ENCODE measurements around the gene SIGMAR1.
A peak's percentile ranks its signal among the peaks of the same experiment; 100 is the strongest.

The SIGMAR1 gene

GRCh38 chr9:34637356-34638137 lies at the start of gene SIGMAR1:
Gene SIGMAR1 (minus strand): TSS chr9:34637787. CDS start chr9:34637697, 90 bp downstream.
- DNase-seq = peak; percentile 89

- DNase-seq = no peak
Observed at GRCh38 chr9:34686732-34687131, 49.1 kb upstream of the SIGMAR1 start.

- DNase-seq = no peak
Observed at GRCh38 chr9:34686231-34686630, 48.6 kb upstream of the SIGMAR1 start.

- no peak for DNase-seq
Observed at GRCh38 chr9:34685591-34685990, 48.0 kb upstream of the SIGMAR1 start.

GRCh38 chr9:34684816-34685215 lies 47.2 kb upstream of the SIGMAR1 start:
- DNase-seq = no peak

- no peak for DNase-seq
Observed at GRCh38 chr9:34684145-34684544, 46.6 kb upstream of the SIGMAR1 start.

GRCh38 chr9:34675869-34676268 lies 38.3 kb upstream of the SIGMAR1 start:
- no peak for DNase-seq

GRCh38 chr9:34675048-34675714 lies 37.6 kb upstream of the SIGMAR1 start:
- DNase-seq = peak; percentile 45

GRCh38 chr9:34674440-34674839 lies 36.9 kb upstream of the SIGMAR1 start:
- no peak for DNase-seq

GRCh38 chr9:34671307-34671706 lies 33.7 kb upstream of the SIGMAR1 start:
- no peak for DNase-seq

- DNase-seq = no peak
Observed at GRCh38 chr9:34669809-34670562, 32.4 kb upstream of the SIGMAR1 start.

GRCh38 chr9:34665381-34666250 lies 28.0 kb upstream of the SIGMAR1 start:
- DNase-seq = peak; percentile 97

- DNase-seq = no peak
Observed at GRCh38 chr9:34665067-34665380, 27.4 kb upstream of the SIGMAR1 start.

- DNase-seq = peak; percentile 21
Observed at GRCh38 chr9:34664281-34665066, 26.9 kb upstream of the SIGMAR1 start.

- DNase-seq = no peak
Observed at GRCh38 chr9:34663303-34663605, 25.7 kb upstream of the SIGMAR1 start.

- no peak for DNase-seq
Observed at GRCh38 chr9:34662526-34663302, 25.1 kb upstream of the SIGMAR1 start, which contains the start of gene CCL27. Gene CCL27 (minus strand): TSS chr9:34662657. CDS start chr9:34662633, 24 bp downstream.

GRCh38 chr9:34659592-34660253 lies 22.1 kb upstream of the SIGMAR1 start:
- DNase-seq = no peak

GRCh38 chr9:34658461-34658860 lies 20.9 kb upstream of the SIGMAR1 start:
- DNase-seq = no peak

GRCh38 chr9:34656992-34657391 lies 19.4 kb upstream of the SIGMAR1 start:
- DNase-seq = no peak

- no peak for DNase-seq
Observed at GRCh38 chr9:34655394-34655793, 17.8 kb upstream of the SIGMAR1 start.
